OCI-LY3 (cell line): ENCODE results near the gene CLIP4.

Source experiments
- H2AFZ ChIP-seq: fragments of 200-600, 300-600 bp; shearing (Covaris generic); 2 replicates; pipeline ENCODE4 v1.6.0; 2014; ENCODE audit warnings: antibody characterized with exemption, low read depth, low read length
- H3K27ac ChIP-seq: fragments of 200-600, 300-600 bp; sonication (generic); 2 replicates; pipeline ENCODE4 v1.5.1; 2014; ENCODE audit warnings: mild to moderate bottlenecking, low read length, moderate library complexity, mixed read lengths
- H3K27me3 ChIP-seq: fragments of 200-600, 300-600 bp; sonication (generic); 2 replicates; pipeline ENCODE4 v1.6.1; 2014; ENCODE audit warnings: low read depth, low read length, mixed read lengths
- H3K36me3 ChIP-seq: fragments of 200-600, 300-600 bp; sonication (generic); replicated peaks from 2 replicates; pipeline ENCODE3; 2014; ENCODE audit warnings: low read depth, low read length, mixed read lengths
- H3K4me1 ChIP-seq: fragments of 300-600, 200-600 bp; sonication (generic); 2 replicates; pipeline ENCODE4 v1.6.1; 2014; ENCODE audit warnings: low read length, mixed read lengths
- H3K4me2 ChIP-seq: fragments of 200-600, 300-600 bp; sonication (generic); 2 replicates; pipeline ENCODE4 v1.6.1; 2014; ENCODE audit warnings: low read length, mixed read lengths
- H3K4me3 ChIP-seq: fragments of 300-600, 200-600 bp; sonication (generic); 2 replicates; pipeline ENCODE4 v1.5.1; 2014; ENCODE audit warnings: antibody characterized with exemption, mild to moderate bottlenecking, low read length, moderate library complexity
- H3K79me2 ChIP-seq: fragments of 300-600, 200-600 bp; shearing (Covaris generic); 2 replicates; pipeline ENCODE4 v1.6.1; 2014; ENCODE audit warnings: mild to moderate bottlenecking, low read length, mixed read lengths
- H3K9ac ChIP-seq: fragments of 300-600, 200-600 bp; shearing (Covaris generic); 2 replicates; pipeline ENCODE4 v1.6.0; 2014; ENCODE audit warnings: mild to moderate bottlenecking, low read length, moderate library complexity
- H3K9me3 ChIP-seq: fragments of 200-600, 300-600 bp; shearing (Covaris generic); 2 replicates; pipeline ENCODE4 v1.6.1; 2014; ENCODE audit warnings: low read length, mixed read lengths; ENCODE audit not compliant: insufficient read depth
- H4K20me1 ChIP-seq: fragments of 200-600, 300-600 bp; sonication (generic); 2 replicates; pipeline ENCODE4 v1.6.1; 2016; ENCODE audit warnings: low read length, mixed read lengths; ENCODE audit not compliant: insufficient read depth
- EZH2phosphoT487 ChIP-seq: fragments of 200-600 bp; shearing (Covaris generic); IDR thresholded peaks from 2 replicates; pipeline ENCODE4 v1.6.1; 2018; ENCODE audit warnings: antibody characterized with exemption, mixed run types, low read depth
- TF ChIP-seq, protein P1 (sequence below): fragments of 200-600, 300-600 bp; sonication (generic); IDR thresholded peaks from 2 replicates; pipeline ENCODE4 v1.5.1; 2014; ENCODE audit warnings: antibody characterized with exemption, low read length, low read depth

Gene CLIP4

GRCh38 chr2:29160184-29160583 lies 45.0 kb downstream of the CLIP4 start:
- TF ChIP-seq, protein P1, sequence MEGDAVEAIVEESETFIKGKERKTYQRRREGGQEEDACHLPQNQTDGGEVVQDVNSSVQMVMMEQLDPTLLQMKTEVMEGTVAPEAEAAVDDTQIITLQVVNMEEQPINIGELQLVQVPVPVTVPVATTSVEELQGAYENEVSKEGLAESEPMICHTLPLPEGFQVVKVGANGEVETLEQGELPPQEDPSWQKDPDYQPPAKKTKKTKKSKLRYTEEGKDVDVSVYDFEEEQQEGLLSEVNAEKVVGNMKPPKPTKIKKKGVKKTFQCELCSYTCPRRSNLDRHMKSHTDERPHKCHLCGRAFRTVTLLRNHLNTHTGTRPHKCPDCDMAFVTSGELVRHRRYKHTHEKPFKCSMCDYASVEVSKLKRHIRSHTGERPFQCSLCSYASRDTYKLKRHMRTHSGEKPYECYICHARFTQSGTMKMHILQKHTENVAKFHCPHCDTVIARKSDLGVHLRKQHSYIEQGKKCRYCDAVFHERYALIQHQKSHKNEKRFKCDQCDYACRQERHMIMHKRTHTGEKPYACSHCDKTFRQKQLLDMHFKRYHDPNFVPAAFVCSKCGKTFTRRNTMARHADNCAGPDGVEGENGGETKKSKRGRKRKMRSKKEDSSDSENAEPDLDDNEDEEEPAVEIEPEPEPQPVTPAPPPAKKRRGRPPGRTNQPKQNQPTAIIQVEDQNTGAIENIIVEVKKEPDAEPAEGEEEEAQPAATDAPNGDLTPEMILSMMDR, result no peak
- TF ChIP-seq EZH2phosphoT487, result no peak
- H3K27me3 ChIP-seq, result no peaks in the 10 kb centered on the region
- H2AFZ ChIP-seq, result no peak overlapping the region
- no peak overlapping the region for H3K9ac ChIP-seq
- no peak overlapping the region for H3K27ac ChIP-seq
- H4K20me1 ChIP-seq, result no peaks in the 10 kb centered on the region
- H3K4me3 ChIP-seq, result no peak overlapping the region
- H3K4me2 ChIP-seq, result no peak overlapping the region
- no peaks in the 10 kb centered on the region for H3K9me3 ChIP-seq
- no peaks in the 10 kb centered on the region for H3K79me2 ChIP-seq
- H3K36me3 ChIP-seq, result no peaks in the 10 kb centered on the region
- H3K4me1 ChIP-seq, result no peaks in the 10 kb centered on the region

DNA sequence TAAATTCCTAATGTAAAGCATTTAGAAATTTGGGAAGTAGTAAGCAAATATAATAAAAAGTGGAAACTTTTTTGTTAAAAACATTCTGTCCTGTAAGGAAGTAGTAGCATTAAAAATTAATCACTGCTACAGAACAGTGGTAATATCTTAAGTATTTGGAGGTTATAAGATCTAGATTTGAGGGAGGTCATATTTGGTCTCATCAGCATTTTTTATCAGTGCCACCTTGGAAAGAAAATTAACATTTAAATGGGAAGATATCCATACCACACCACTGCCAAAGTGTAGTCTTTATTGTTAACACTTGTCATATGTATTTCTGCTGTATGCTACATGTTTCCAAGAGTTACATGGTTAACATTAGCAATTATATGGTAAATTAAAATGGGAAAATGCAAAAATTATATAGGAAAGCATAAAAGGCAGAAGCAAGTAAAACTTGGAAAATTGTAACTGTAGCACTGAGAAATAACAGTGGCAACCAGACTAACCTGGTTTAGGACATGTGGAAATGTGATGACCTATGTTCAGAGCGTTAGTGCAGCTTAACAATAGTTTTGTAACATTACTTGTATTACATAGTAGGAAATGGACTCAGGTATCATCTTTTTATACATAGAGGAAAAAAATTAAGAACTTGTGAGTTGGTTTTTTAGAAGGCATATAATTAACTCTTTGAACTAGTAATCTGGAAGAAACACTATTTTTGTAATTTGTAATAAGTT lies 47.2 kb downstream of the CLIP4 start:
- no peaks in the 10 kb centered on the region for H3K27me3 ChIP-seq
- H3K4me2 ChIP-seq, result no peak overlapping the region
- TF ChIP-seq, protein P1, result no peak
- no peak for TF ChIP-seq EZH2phosphoT487
- no peak overlapping the region for H2AFZ ChIP-seq
- H3K9ac ChIP-seq, result no peak overlapping the region
- no peak overlapping the region for H3K4me3 ChIP-seq
- no peak overlapping the region for H3K27ac ChIP-seq
- H3K9me3 ChIP-seq, result no peaks in the 10 kb centered on the region
- no peaks in the 10 kb centered on the region for H4K20me1 ChIP-seq
- no peaks in the 10 kb centered on the region for H3K79me2 ChIP-seq
- H3K4me1 ChIP-seq, result no peaks in the 10 kb centered on the region
- no peaks in the 10 kb centered on the region for H3K36me3 ChIP-seq

- H4K20me1 ChIP-seq, result no peaks in the 10 kb centered on the region
- no peaks in the 10 kb centered on the region for H3K27me3 ChIP-seq
- H3K9me3 ChIP-seq, result no peaks in the 10 kb centered on the region
- H3K4me1 ChIP-seq, result no peaks in the 10 kb centered on the region
- no peak overlapping the region for H3K4me3 ChIP-seq
- no peak overlapping the region for H3K4me2 ChIP-seq
- no peaks in the 10 kb centered on the region for H3K79me2 ChIP-seq
- H2AFZ ChIP-seq, result no peak overlapping the region
- no peak overlapping the region for H3K9ac ChIP-seq
- no peak for TF ChIP-seq EZH2phosphoT487
- TF ChIP-seq, protein P1, result no peak
- no peak overlapping the region for H3K27ac ChIP-seq
- H3K36me3 ChIP-seq, result no peaks in the 10 kb centered on the region
These were observed 49.1 kb downstream of the CLIP4 start for GRCh38 chr2:29164091-29164846.
